ENCODE results near the gene SYNGR4. TPM values are rescaled to one million over a fixed set of nuclear protein-coding genes. Genes with fewer than 3 reads are reported as not detected.
"Not testable (repeated sequence)": the region's sequence is repeated elsewhere in the genome, so short reads cannot be mapped to it uniquely, and the experiment has no call there.

SYNGR4 gene
- polyA plus RNA-seq, 3 donors from 2014 or later: not detected

DNA sequence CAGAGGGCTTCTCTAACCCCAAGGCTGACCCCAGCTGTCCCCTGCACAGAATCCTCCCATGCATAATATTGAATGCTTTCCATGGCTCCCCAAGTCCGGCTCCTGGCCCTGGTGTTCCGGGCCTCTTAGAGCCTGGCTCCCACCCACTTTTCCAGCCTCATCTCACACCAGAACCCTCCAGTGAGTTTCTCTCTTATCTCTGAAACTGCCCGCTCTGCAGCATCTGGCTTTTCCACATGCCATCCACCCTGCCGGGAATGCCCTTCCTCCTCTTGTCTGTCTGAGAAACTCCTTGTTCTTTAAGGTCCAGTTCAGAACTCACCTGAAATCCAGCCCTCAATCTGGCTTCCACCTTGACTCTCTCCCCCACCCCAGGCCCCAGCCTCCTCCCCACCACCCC lies 6.8 kb downstream of the SYNGR4 start:
- no peak for DNase-seq
- Mint-ChIP-seq H3K27ac (peak overlapping the region in 1 of 6 donors; percentile 76), H3K27me3 (ENCODE audit: low read depth in 3 of 3) (peaks cover 0 to 6% (median 3%) of the 10 kb centered on the region in 3 donors), H3K4me3 (no peak overlapping the region), H3K36me3 (no peaks in the 10 kb centered on the region), H3K9me3 (no peaks in the 10 kb centered on the region), H3K4me1 (no peaks in the 10 kb centered on the region)

DNA sequence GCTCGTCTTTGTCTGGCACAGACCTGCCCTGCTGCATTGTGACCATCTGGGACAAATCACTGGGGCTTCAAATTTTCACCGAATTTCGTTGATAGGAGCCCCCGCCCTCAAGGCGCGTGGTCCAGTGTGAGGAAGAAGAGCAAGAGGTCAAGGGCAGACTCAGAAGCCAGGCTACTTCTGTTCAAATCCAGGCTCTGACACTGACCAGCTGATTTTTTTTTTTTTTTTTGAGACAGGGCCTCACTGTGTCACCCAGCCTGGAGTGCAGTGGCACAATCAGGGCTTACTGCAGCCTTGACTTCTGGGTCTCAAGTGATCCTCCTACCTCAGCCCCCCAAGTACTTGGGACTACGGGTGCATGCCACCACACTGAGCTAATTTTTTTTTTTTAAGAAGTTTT lies 7.2 kb downstream of the SYNGR4 start:
- Mint-ChIP-seq H3K27ac (no peak overlapping the region), H3K27me3 (ENCODE audit: low read depth in 3 of 3) (peaks cover 0 to 6% (median 3%) of the 10 kb centered on the region in 3 donors), H3K36me3 (no peaks in the 10 kb centered on the region), H3K4me1 (no peaks in the 10 kb centered on the region), H3K9me3 (no peaks in the 10 kb centered on the region), H3K4me3 (no peak overlapping the region)
- no peak for DNase-seq

DNA sequence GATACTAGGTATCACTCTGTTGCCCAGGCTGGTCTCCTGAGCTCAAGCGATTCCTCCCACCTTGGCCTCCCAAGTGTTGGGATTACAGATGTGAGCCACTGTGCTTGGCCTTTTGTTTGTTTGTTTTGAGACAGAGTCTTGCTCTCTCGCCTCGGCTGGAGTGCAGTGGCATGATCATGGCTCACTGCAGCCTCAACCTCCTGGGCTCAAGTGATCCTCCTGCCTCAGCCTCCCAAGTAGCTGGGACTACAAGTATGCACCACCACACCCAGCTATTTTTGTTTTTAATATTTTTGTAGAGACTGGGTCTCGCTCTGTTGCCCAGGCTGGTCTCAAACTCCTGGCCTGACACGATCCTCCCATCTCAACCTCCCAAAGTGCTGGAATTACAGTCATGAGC lies 7.6 kb downstream of the SYNGR4 start:
- H3K4me3 Mint-ChIP-seq; H3K27me3 Mint-ChIP-seq (ENCODE audit: low read depth in 3 of 3); DNase-seq; H3K36me3 Mint-ChIP-seq; H3K9me3 Mint-ChIP-seq; H3K4me1 Mint-ChIP-seq; H3K27ac Mint-ChIP-seq: not testable (repeated sequence)

DNA sequence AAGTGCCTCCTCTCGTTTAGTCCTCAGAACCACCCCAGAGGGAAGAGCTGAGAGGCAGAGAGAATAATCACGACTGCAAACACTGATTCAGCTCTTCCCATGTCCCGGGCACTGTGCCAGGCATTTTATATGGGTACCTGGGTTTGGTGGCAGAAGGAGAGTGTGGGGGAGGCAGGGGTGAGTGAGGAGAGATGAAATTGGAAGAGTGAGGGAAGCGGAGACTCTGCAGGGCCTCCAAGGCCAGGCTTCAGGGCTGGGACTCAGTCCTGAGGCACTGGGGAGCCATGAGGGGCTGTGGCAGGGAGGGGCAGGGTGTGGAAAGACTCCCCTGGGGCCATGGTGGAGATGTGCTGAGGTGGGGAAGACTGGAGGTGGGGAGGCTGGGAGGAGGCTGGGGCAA lies 8.7 kb downstream of the SYNGR4 start:
- no peaks in the 10 kb centered on the region for H3K4me1 Mint-ChIP-seq
- no peak for DNase-seq
- H3K4me3 Mint-ChIP-seq: no peak overlapping the region
- no peaks in the 10 kb centered on the region for H3K9me3 Mint-ChIP-seq
- peaks cover 0 to 6% (median 3%) of the 10 kb centered on the region in 3 donors for H3K27me3 Mint-ChIP-seq (ENCODE audit: low read depth in 3 of 3)
- H3K36me3 Mint-ChIP-seq: no peaks in the 10 kb centered on the region
- H3K27ac Mint-ChIP-seq: no peak overlapping the region

DNA sequence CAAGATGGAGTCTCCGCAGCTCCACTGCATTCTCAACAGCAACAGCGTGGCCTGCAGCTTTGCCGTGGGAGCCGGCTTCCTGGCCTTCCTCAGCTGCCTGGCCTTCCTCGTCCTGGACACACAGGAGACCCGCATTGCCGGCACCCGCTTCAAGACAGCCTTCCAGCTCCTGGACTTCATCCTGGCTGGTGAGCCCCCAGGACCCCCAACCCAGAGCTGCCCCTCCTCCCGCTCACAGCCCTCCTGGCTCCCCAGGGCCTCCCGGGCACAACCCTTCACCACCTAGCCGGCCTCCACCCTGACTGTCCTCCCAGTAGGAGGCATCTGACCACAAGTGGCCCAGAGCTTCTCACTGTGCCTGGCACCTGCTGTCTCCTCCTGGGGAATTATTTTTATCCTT lies 9.4 kb downstream of the SYNGR4 start:
- Mint-ChIP-seq H3K27ac (no peak overlapping the region), H3K36me3 (no peaks in the 10 kb centered on the region), H3K4me3 (no peak overlapping the region), H3K9me3 (no peaks in the 10 kb centered on the region), H3K27me3 (ENCODE audit: low read depth in 3 of 3) (peaks cover 0 to 6% (median 3%) of the 10 kb centered on the region in 3 donors), H3K4me1 (no peaks in the 10 kb centered on the region)
- no peak for DNase-seq

DNA sequence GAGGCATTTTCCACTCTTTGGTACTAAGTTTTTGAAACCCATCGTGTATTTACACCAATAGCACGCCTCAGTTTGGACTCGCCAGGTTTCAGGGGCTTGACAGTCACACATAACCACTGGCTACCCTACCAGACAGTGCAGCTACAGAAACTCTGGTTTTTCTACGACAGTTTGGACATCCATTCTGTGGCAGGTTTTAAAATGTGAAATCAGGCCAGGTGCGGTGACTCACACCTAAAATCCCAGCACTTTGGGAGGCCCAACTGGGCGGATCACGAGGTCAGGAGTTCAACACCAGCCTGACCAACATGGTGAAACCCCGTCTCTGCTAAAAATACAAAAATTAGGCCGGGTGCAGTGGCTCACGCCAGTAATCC lies 14.0 kb downstream of the SYNGR4 start:
- Mint-ChIP-seq H3K36me3 (peaks cover 0 to 13% (median 7%) of the 10 kb centered on the region in 3 donors), H3K4me3 (no peak overlapping the region), H3K27ac (no peak overlapping the region), H3K4me1 (no peaks in the 10 kb centered on the region), H3K27me3 (ENCODE audit: low read depth in 3 of 3) (peaks cover 0 to 3% (median 0%) of the 10 kb centered on the region in 3 donors), H3K9me3 (no peaks in the 10 kb centered on the region)
- DNase-seq: no peak

DNA sequence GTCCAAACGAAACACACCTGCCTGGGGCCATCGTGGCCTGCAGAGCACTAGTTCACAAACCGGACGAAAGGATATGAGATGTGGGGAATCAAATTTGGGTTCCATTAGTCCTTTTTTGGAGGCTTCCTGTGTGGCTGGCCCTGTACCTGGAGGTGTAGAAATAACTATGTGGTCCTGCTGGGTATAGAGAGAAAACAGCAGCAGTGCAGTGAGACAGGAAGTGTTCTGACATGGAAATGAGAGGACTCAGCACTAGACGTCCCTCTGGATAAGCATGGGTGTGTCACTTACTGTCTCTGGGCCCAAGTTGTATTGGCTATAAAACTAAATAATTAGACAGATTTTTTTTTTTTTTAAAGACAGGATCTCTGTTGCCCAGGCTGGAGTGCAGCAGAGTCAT lies 14.9 kb downstream of the SYNGR4 start:
- Mint-ChIP-seq H3K4me3 (no peak overlapping the region), H3K4me1 (no peaks in the 10 kb centered on the region), H3K9me3 (no peaks in the 10 kb centered on the region), H3K27me3 (ENCODE audit: low read depth in 3 of 3) (no peaks in the 10 kb centered on the region), H3K27ac (peak overlapping the region in 1 of 6 donors; percentile 17), H3K36me3 (peaks cover 2 to 18% (median 8%) of the 10 kb centered on the region in 3 donors)
- no peak for DNase-seq

DNA sequence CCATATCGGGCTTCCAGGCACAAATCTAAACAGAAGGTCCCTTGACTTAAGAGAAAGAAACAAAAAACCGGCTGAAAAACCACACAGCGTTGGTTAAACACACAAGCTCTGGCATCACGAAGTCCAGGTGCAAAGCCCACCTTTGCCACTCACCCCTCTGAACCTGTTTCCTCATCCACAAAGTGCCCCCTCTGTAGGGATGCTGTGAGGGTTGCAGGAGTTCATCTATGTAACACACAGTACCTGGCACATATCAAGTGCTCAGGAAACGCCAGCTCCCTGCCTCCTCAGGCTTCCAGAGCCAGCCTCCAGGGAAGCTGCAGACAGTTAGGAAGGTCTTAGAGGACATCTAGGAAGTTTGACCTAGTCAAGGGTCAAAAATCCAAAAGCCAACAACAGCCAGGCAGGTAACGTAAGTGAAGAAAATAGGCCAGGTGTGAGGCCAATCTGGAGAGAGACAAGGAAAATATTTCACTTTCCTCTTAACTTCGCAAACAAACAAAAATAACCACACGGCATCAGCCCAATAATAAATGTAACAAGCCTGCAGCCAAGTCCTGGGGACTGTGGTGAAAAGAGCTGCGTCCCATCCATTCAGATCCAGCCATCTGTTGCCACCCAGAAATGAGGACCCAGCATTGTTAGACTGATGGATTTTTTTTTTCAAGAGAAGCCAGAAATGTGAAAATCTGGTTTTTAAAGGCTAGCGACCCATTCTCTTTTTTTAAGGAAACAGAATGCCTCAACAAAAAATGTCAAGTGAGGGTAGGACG lies 17.2 kb downstream of the SYNGR4 start:
- Mint-ChIP-seq H3K9me3 (no peaks in the 10 kb centered on the region), H3K4me3 (no peak overlapping the region), H3K4me1 (no peaks in the 10 kb centered on the region), H3K36me3 (peaks cover 7 to 28% (median 11%) of the 10 kb centered on the region in 3 donors), H3K27me3 (ENCODE audit: low read depth in 3 of 3) (no peaks in the 10 kb centered on the region), H3K27ac (no peak overlapping the region)
- no peak for DNase-seq

DNA sequence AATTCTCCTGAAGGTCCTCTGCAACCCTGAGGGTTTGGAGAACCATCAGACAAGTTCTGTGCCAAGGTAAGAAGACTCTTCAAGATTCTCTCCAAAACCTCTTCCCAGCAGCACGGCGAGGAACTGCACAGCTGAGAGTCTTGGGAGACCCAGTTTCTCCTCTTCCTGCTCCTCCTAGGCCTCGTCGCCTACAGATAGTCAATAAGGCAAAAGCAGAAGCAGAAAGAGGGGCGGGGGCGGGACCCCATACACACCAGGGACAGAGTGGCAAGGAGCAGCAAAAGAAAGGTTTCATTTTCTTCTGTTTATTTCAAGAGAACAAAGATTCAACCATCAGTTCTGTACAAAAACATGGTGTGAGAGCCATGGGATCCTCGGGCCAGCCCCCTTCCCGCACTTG lies 18.1 kb downstream of the SYNGR4 start:
- H3K4me1 Mint-ChIP-seq: no peaks in the 10 kb centered on the region
- peaks cover 7 to 28% (median 11%) of the 10 kb centered on the region in 3 donors for H3K36me3 Mint-ChIP-seq
- no peak overlapping the region for H3K27ac Mint-ChIP-seq
- no peaks in the 10 kb centered on the region for H3K9me3 Mint-ChIP-seq
- H3K4me3 Mint-ChIP-seq: no peak overlapping the region
- no peaks in the 10 kb centered on the region for H3K27me3 Mint-ChIP-seq (ENCODE audit: low read depth in 3 of 3)
- no peak for DNase-seq

DNA sequence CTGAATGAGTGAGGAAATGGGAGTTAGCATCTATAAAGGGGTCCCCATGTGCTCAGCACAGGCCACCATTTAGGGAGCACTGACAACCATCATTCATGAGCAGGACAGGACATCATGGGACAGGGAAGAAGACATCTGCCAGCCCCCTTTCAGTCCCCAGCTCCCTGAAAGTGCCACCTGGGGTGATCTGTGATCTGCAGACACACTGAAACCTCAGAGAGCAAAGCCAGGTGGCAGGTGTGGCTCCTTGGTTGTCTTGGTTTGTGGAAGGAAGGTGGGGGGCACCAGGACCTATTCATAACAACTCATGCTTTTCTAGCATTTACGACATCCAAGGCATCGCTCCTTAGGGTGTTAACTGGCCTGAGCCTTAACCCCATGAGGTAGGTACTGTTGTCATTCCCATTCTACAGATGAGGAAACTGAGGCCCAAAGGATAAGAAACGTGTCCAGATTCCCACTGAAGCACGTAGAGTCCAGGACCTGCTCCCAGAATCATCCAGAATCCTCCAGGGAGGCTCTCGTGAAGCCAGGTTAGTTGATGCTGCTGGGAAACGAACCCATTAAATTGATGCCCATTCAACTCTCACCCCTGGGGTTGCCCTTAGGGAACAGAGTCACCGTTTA lies 21.4 kb downstream of the SYNGR4 start:
- Mint-ChIP-seq H3K27ac (peak overlapping the region in 1 of 6 donors; percentile 58), H3K4me1 (peaks cover 10 to 12% of the 10 kb centered on the region in 2 donors), H3K36me3 (peaks cover 11 to 36% (median 13%) of the 10 kb centered on the region in 3 donors), H3K27me3 (ENCODE audit: low read depth in 3 of 3) (peaks cover 0 to 3% (median 2%) of the 10 kb centered on the region in 3 donors), H3K4me3 (no peak overlapping the region), H3K9me3 (no peaks in the 10 kb centered on the region)
- DNase-seq: no peak

DNA sequence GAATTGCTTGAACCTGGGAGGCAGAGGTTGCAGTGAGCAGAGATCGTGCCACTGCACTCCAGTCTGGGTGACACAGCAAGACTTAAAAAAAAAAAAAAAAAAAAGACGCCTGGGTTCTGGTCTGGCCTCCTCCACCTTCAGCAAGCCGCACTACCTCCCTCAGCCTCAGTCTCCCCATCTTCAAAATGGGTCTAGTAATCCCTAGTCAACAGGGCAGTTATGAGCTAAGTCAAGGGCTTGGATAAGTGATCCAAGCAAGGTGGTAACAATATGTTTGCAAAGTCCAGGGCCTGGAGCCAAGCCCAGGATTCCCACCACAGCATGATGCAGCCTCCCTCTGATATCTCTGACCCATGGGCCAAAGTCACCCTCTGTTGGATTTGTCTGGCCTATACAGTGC lies 22.8 kb downstream of the SYNGR4 start:
- Mint-ChIP-seq H3K9me3 (no peaks in the 10 kb centered on the region), H3K27me3 (ENCODE audit: low read depth in 3 of 3) (peaks cover 2 to 8% (median 3%) of the 10 kb centered on the region in 3 donors), H3K4me3 (no peak overlapping the region), H3K4me1 (peaks cover 15 to 18% of the 10 kb centered on the region in 2 donors), H3K27ac (no peak overlapping the region), H3K36me3 (peaks cover 7 to 32% (median 13%) of the 10 kb centered on the region in 3 donors)
- DNase-seq: no peak

DNA sequence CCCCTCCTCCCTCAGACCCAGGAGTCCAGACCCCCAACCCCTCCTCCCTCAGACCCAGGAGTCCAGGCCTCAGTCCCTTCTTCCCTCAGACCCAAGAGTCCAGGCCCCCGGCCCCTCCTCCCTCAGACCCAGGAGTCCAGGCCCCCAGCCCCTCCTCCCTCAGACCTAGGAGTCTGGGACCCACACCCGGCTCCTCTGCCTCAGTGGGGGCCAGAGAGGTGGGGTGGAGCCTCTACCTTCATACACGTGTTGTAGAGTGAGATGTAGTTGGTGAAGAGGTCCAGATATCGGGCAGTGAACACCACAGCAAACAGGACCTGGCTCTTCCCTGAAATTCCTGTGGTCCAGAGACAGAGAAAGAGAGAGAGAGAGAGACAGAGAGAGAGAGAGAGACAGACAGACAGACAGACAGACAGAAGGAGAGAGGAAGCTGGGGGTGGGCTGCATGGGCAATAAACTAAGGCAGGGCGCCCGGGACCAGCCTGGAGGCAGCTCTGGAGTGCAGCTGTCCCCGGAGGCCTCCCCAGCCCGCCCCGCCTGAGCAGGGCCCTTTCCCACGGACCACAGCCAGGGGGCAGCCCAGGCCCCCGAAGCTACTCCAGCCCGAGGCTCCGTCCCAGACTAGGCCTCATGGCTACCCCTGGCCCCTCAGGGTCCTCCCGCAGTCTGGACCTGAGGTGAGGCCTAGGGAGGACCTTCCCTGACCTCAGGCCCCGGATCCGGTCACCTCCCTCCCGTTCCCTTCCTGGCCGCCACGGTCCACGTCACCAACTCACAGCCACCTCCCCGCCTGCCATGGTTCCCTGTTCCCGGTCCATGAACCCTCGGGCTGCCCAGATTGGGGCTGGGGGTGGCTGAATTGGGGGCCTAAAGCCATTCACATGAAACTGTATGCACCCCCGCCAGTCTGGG lies 26.3 kb downstream of the SYNGR4 start:
- peak; percentile 60 to 69 (median 64) for DNase-seq
- Mint-ChIP-seq H3K4me3 (peak overlapping the region; percentile 83 to 94 (median 90)), H3K36me3 (peaks cover 0 to 8% (median 5%) of the 10 kb centered on the region in 3 donors), H3K27me3 (ENCODE audit: low read depth in 3 of 3) (peaks cover 3 to 22% (median 6%) of the 10 kb centered on the region in 3 donors), H3K27ac (peak overlapping the region; percentile 84 to 97 (median 90)), H3K9me3 (peaks cover 0 to 2% (median 0%) of the 10 kb centered on the region in 6 donors), H3K4me1 (peaks cover 15 to 25% of the 10 kb centered on the region in 2 donors)

DNA sequence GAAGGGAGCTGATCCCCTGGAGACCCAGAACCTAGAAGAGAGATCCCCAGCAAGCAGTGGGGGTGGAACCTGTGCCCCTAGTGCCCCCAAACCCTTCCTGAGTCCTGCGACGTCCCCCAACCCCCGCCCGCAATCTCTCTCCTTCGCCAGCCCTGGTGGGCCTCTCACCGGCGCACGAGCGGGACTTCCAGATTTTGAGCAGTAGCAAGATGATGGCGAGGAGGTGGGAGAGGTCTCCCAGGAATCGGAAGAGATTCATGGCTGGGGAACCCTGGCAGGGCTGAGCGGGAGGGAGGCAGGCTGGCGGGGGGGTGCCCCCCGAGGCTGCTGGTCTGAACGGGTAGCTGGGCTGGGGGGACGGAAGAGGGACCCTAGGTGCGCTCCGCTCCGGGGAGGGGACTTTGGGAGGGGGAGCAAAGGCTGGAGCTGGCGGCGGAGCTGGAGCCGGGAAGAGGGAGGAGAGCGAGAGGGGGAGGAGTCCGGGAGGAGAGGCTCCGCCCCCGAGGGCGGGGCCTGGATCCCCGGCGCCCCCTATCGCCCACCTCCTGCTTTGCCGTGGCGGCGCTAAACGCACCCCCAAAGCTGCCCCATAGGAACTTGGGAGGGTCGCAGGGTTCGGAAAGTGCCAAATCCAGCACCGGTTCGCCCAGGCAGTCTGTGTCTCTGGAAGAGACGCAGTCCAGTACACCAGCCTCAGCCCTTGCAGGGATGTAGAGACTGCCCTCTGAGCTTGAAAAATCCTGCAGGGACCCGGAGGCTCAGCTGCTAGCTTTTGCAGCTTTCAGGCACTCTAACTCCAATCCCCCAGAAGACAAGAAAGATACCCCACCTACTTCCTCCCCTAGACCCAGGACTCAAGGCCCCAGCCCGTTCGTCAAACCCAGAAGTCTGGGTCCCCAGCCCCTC lies 27.2 kb downstream of the SYNGR4 start, which contains the start of gene KDELR1:
TSS of gene KDELR1 (minus strand) at position 452 of the 906 bp plus-strand sequence. CDS start at position 259, 193 bp downstream.
- Mint-ChIP-seq H3K9me3 (peaks cover 0 to 2% (median 0%) of the 10 kb centered on the region in 6 donors), H3K36me3 (peaks cover 0 to 8% (median 5%) of the 10 kb centered on the region in 3 donors), H3K27me3 (ENCODE audit: low read depth in 3 of 3) (peaks cover 3 to 27% (median 9%) of the 10 kb centered on the region in 3 donors), H3K4me1 (peaks cover 15 to 27% of the 10 kb centered on the region in 2 donors), H3K4me3 (peak within 1 kb of the TSS; percentile 83 to 94 (median 90)), H3K27ac (peak within 1 kb of the TSS; percentile 84 to 97 (median 90))
- peak; percentile 73 to 76 (median 75) for DNase-seq
